Stomach (tissue), 9 donors: Measurements from ENCODE around the gene ADARB2. TPM values are rescaled to one million over a fixed set of nuclear protein-coding genes. Genes with fewer than 3 reads are reported as not detected.

ENCODE experiments used
- DNase-seq, 2 donors: peaks; one replicate each; pipeline versions ENCODE4 v3.0.0 to v3.0.0-alpha.2; 2013 to 2019
- H3K27ac ChIP-seq, 5 donors: fragments of 200-600 bp in 4 of 5; sonication (generic) in 4 of 5; one replicate each; pipeline ENCODE4 v1.5.1; 2013 to 2019; ENCODE audit warnings: mild to moderate bottlenecking in 1 of 5, moderate library complexity in 1 of 5
- H3K27me3 ChIP-seq, 3 donors: fragments of 200-600 bp; sonication (generic); one replicate each; pipeline ENCODE4 v1.5.1; 2017 to 2019; ENCODE audit warnings: mixed run types in 1 of 3
- H3K36me3 ChIP-seq, 4 donors: fragments of 200-600 bp; sonication (generic); 1 replicate in 3 of 4; 2 replicates in 1 of 4; pipeline ENCODE4 v1.5.1; 2016 to 2019
- H3K4me1 ChIP-seq, 4 donors: fragments of 200-600 bp; sonication (generic); one replicate each; pipeline ENCODE4 v1.5.1; 2016 to 2019
- H3K4me3 ChIP-seq, 4 donors: fragments of 200-600 bp; sonication (generic) in 3 of 4; one replicate each; pipeline ENCODE4 v1.5.1; 2016 to 2019; ENCODE audit warnings: mild to moderate bottlenecking in 1 of 4
- H3K9me3 ChIP-seq, 4 donors: fragments of 200-600 bp; sonication (generic); one replicate each; pipeline ENCODE4 v1.5.1; 2016 to 2019
- CTCF ChIP-seq, 7 experiments: fragments of 450-650 bp in 4 of 7; fragments of 200-600 bp in 3 of 7; sonication (generic) in 3 of 7; IDR thresholded peaks; one replicate each; pipeline ENCODE4 v1.5.1; 2016 to 2019; ENCODE audit warnings: antibody characterized with exemption in 7 of 7, control low read depth in 2 of 7, mild to moderate bottlenecking in 1 of 7
- EP300 ChIP-seq: sonication (generic); formaldehyde crosslinking; IDR thresholded peaks from one replicate; pipeline ENCODE4 v1.6.1; 2017; ENCODE audit warnings: antibody characterized with exemption
- POLR2A ChIP-seq, 4 donors: fragments of 450-650 bp; IDR thresholded peaks; one replicate each; pipeline ENCODE4 v1.6.1; 2016; ENCODE audit warnings: antibody characterized with exemption in 4 of 4, control low read depth in 2 of 4, mild to moderate bottlenecking in 1 of 4, moderate library complexity in 1 of 4
- POLR2AphosphoS5 ChIP-seq, 3 donors: sonication (generic); formaldehyde crosslinking; IDR thresholded peaks; one replicate each; pipeline ENCODE4 v1.6.1; 2016; ENCODE audit warnings: antibody characterized with exemption in 3 of 3
- WGBS, 5 donors: extraction: QIAGEN DNeasy Blood & Tissue Kit in 3 of 5; methylation state at CpG; one replicate each; pipeline versions ENCODE4 v1.1.5 to v1.1.7; 2013 to 2018; 5-methylcytosine and 5-hydroxymethylcytosine counted together
- intact Hi-C: fragments of 100-400 bp; cut with DNase I; formaldehyde crosslinking; loops from one replicate; pipeline ENCODE4 v1.15.1; 2023; ENCODE audit warnings: low total_unique reads
- polyA plus RNA-seq, 3 donors: library from polyadenylated mRNA; stranded (reverse); fragments of 200-250 nt; gene quantifications; one replicate each; pipeline ENCODE4 v1.2.3, GENCODE V29; 2013
- total RNA-seq, 5 donors: library from RNA; depleted of rRNA; stranded (reverse); fragments of >200 nt; gene quantifications; one replicate each; pipeline versions ENCODE4 v1.1.0 to v1.2.3, GENCODE V29; 2014 to 2016
- donor health status: healthy with polysubstance abuse.
- donor health status: Bipolar disorder and iron deficiency.
- donor health status: healthy.

ADARB2 gene
- total and polyA plus RNA-seq, 8 donors = 0.55 to 4.1 (median 1.4) TPM; not detected in 1

- Histone ChIP-seq H3K4me1 (no peaks in the 10 kb centered on the region), H3K27me3 (no peaks in the 10 kb centered on the region), H3K4me3 (no peak overlapping the region), H3K27ac (no peak overlapping the region), H3K36me3 (no peaks in the 10 kb centered on the region), H3K9me3 (peaks cover 0 to 11% (median 0%) of the 10 kb centered on the region in 4 donors)
- intact Hi-C loops = no loop called here
- WGBS, 5 donors = 75 to 88% (median 76%) methylated on average over 8 of the region's 8 CpGs
- no peak for DNase-seq
- TF ChIP-seq CTCF (IDR thresholded peaks at IDR 0.05) = no peak
- TF ChIP-seq POLR2A (IDR thresholded peaks at IDR 0.05) = no peak
- no peak for TF ChIP-seq EP300
- no peak for TF ChIP-seq POLR2AphosphoS5 (IDR thresholded peaks at IDR 0.05)
These were observed 145.6 kb downstream of the ADARB2 start for GRCh38 chr10:1591742-1592141.

GRCh38 chr10:1591045-1591444 lies 146.3 kb downstream of the ADARB2 start:
- H3K36me3 ChIP-seq = no peaks in the 10 kb centered on the region
- intact Hi-C loops = no loop called here
- WGBS, 5 donors = 84 to 88% (median 85%) methylated on average over 12 of the region's 12 CpGs
- no peak for TF ChIP-seq EP300
- no peak for TF ChIP-seq POLR2A (IDR thresholded peaks at IDR 0.05)
- no peak for TF ChIP-seq CTCF (IDR thresholded peaks at IDR 0.05)
- TF ChIP-seq POLR2AphosphoS5 (IDR thresholded peaks at IDR 0.05) = no peak
- no peak overlapping the region for H3K27ac ChIP-seq
- DNase-seq = no peak
- H3K27me3 ChIP-seq = no peaks in the 10 kb centered on the region
- no peak overlapping the region for H3K4me3 ChIP-seq
- no peaks in the 10 kb centered on the region for H3K4me1 ChIP-seq
- peaks cover 0 to 11% (median 0%) of the 10 kb centered on the region in 4 donors for H3K9me3 ChIP-seq

GRCh38 chr10:1589257-1589656 lies 148.1 kb downstream of the ADARB2 start:
- DNase-seq = no peak
- Histone ChIP-seq H3K4me3 (no peak overlapping the region), H3K27me3 (no peaks in the 10 kb centered on the region), H3K4me1 (no peaks in the 10 kb centered on the region), H3K9me3 (peaks cover 0 to 11% (median 0%) of the 10 kb centered on the region in 4 donors), H3K36me3 (no peaks in the 10 kb centered on the region), H3K27ac (no peak overlapping the region)
- intact Hi-C loops = no loop called here
- TF ChIP-seq EP300 (no peak), POLR2AphosphoS5 (IDR thresholded peaks at IDR 0.05) (no peak), CTCF (IDR thresholded peaks at IDR 0.05) (no peak), POLR2A (IDR thresholded peaks at IDR 0.05) (no peak)
- 90 to 97% (median 95%) methylated on average over 15 to 17 of the region's 17 CpGs for WGBS, 5 donors

GRCh38 chr10:1582739-1583138 lies 154.6 kb downstream of the ADARB2 start:
- intact Hi-C loops = no loop called here
- Histone ChIP-seq H3K27me3 (no peaks in the 10 kb centered on the region), H3K4me1 (no peaks in the 10 kb centered on the region), H3K4me3 (no peak overlapping the region), H3K9me3 (peaks cover 0 to 3% (median 0%) of the 10 kb centered on the region in 4 donors), H3K36me3 (no peaks in the 10 kb centered on the region), H3K27ac (no peak overlapping the region)
- 68 to 88% (median 75%) methylated on average over 4 of the region's 4 CpGs for WGBS, 5 donors
- TF ChIP-seq POLR2A (IDR thresholded peaks at IDR 0.05) = no peak
- TF ChIP-seq POLR2AphosphoS5 (IDR thresholded peaks at IDR 0.05) = no peak
- TF ChIP-seq EP300 = no peak
- TF ChIP-seq CTCF (IDR thresholded peaks at IDR 0.05) = no peak
- DNase-seq = no peak
